ENCODE results near the gene SETD3.
"Not testable (repeated sequence)": the region's sequence is repeated elsewhere in the genome, so short reads cannot be mapped to it uniquely, and the experiment has no call there.

Gene SETD3

GRCh38 chr14:99359906-99360305 is 120.8 kb downstream of the SETD3 start:
- DNase-seq (ENCODE audit: low read depth) = no peak

- DNase-seq (ENCODE audit: low read depth) = no peak
Observed at GRCh38 chr14:99357916-99358390, 122.7 kb downstream of the SETD3 start.

GRCh38 chr14:99357151-99357915 is 123.3 kb downstream of the SETD3 start:
- no peak for DNase-seq (ENCODE audit: low read depth)

- no peak for DNase-seq (ENCODE audit: low read depth)
Observed at GRCh38 chr14:99356031-99356608, 124.5 kb downstream of the SETD3 start.

GRCh38 chr14:99354166-99354875 is 126.3 kb downstream of the SETD3 start:
- DNase-seq (ENCODE audit: low read depth) = no peak

- DNase-seq (ENCODE audit: low read depth) = no peak
Observed at GRCh38 chr14:99352688-99353280, 127.9 kb downstream of the SETD3 start.

GRCh38 chr14:99351166-99352007 is 129.3 kb downstream of the SETD3 start:
- DNase-seq (ENCODE audit: low read depth) = no peak

- no peak for DNase-seq (ENCODE audit: low read depth)
Observed at GRCh38 chr14:99350751-99351150, 129.9 kb downstream of the SETD3 start.

GRCh38 chr14:99349721-99350495 is 130.8 kb downstream of the SETD3 start:
- no peak for DNase-seq (ENCODE audit: low read depth)

- DNase-seq (ENCODE audit: low read depth) = no peak
Observed at GRCh38 chr14:99348816-99349614, 131.6 kb downstream of the SETD3 start.

GRCh38 chr14:99348231-99348630 is 132.4 kb downstream of the SETD3 start:
- not testable (repeated sequence) for DNase-seq (ENCODE audit: low read depth)

Data from activated T-helper 9 cell treated with anti-CD3 and anti-CD28 coated beads, Interleukin-2, amount 50 U/mL, for 16 hours (primary cell).